ENCODE results near the gene TPGS2.
"Not testable (repeated sequence)": the region's sequence is repeated elsewhere in the genome, so short reads cannot be mapped to it uniquely, and the experiment has no call there.

TPGS2 gene

GRCh38 chr18:36828630-36829361 is at the start of gene TPGS2, which contains the start of gene KIAA1328:
Gene TPGS2, minus strand, starts transcription at chr18:36829002. Its CDS starts 235 bp downstream, at chr18:36828767.
Gene KIAA1328, plus strand, starts transcription at chr18:36829127. Its CDS starts 12 bp downstream, at chr18:36829139.
- peak within 1 kb of the TSS; percentile 86 for H3K9ac ChIP-seq
- no peaks in the 10 kb centered on the region for H3K27me3 ChIP-seq
- H3K4me2 ChIP-seq = peak within 1 kb of the TSS; percentile 88
- H3K36me3 ChIP-seq = peaks cover 15% of the 10 kb centered on the region; the same call in 1 of the 2 replicates
- H4K20me1 ChIP-seq = no peaks in the 10 kb centered on the region
- H3K27ac ChIP-seq = peak within 1 kb of the TSS; percentile 84
- no peak for TF ChIP-seq Cebpa-rat (IDR thresholded peaks at IDR 0.05)
- H3K9me3 ChIP-seq = peaks cover 4% of the 10 kb centered on the region; the same call in 1 of the 2 replicates
- H3K4me3 ChIP-seq = peak within 1 kb of the TSS; percentile 97
- H3K4me1 ChIP-seq = peaks cover 31% of the 10 kb centered on the region

- not testable (repeated sequence) for H3K36me3 ChIP-seq, H3K4me1 ChIP-seq, H3K27ac ChIP-seq, H3K4me3 ChIP-seq, H3K9ac ChIP-seq, H3K4me2 ChIP-seq, H3K27me3 ChIP-seq, H4K20me1 ChIP-seq
- peaks cover 24% of the 10 kb centered on the region for H3K9me3 ChIP-seq
These were observed 45.0 kb upstream of the TPGS2 start for GRCh38 chr18:36873826-36874225.

- Histone ChIP-seq H3K4me1 (no peaks in the 10 kb centered on the region), H4K20me1 (no peaks in the 10 kb centered on the region), H3K27ac (no peak overlapping the region), H3K4me2 (no peak overlapping the region), H3K4me3 (no peak overlapping the region), H3K36me3 (peaks cover 6% of the 10 kb centered on the region; the same call in 1 of the 2 replicates), H3K9me3 (peaks cover 18% of the 10 kb centered on the region), H3K9ac (no peak overlapping the region), H3K27me3 (no peaks in the 10 kb centered on the region)
- no peak for TF ChIP-seq Cebpa-rat (IDR thresholded peaks at IDR 0.05)
These were observed 43.5 kb upstream of the TPGS2 start for GRCh38 chr18:36872329-36872728.

- Histone ChIP-seq H4K20me1 (no peaks in the 10 kb centered on the region), H3K4me1 (no peaks in the 10 kb centered on the region), H3K27me3 (no peaks in the 10 kb centered on the region), H3K9me3 (peaks cover 18% of the 10 kb centered on the region), H3K4me2 (no peak overlapping the region), H3K27ac (no peak overlapping the region), H3K9ac (no peak overlapping the region), H3K4me3 (no peak overlapping the region), H3K36me3 (peaks cover 6% of the 10 kb centered on the region; the same call in 1 of the 2 replicates)
- no peak for TF ChIP-seq Cebpa-rat (IDR thresholded peaks at IDR 0.05)
These were observed 43.0 kb upstream of the TPGS2 start for GRCh38 chr18:36871801-36872200.

GRCh38 chr18:36867056-36867455 is 38.3 kb upstream of the TPGS2 start:
- Histone ChIP-seq H4K20me1 (no peaks in the 10 kb centered on the region), H3K9ac (no peak overlapping the region), H3K36me3 (peaks cover 6% of the 10 kb centered on the region; the same call in 1 of the 2 replicates), H3K4me2 (no peak overlapping the region), H3K27ac (no peak overlapping the region), H3K4me3 (no peak overlapping the region), H3K9me3 (no peaks in the 10 kb centered on the region), H3K4me1 (no peaks in the 10 kb centered on the region), H3K27me3 (no peaks in the 10 kb centered on the region)
- TF ChIP-seq Cebpa-rat (IDR thresholded peaks at IDR 0.05) = no peak

GRCh38 chr18:36862182-36862581 is 33.4 kb upstream of the TPGS2 start:
- TF ChIP-seq Cebpa-rat (IDR thresholded peaks at IDR 0.05) = no peak
- no peaks in the 10 kb centered on the region for H3K9me3 ChIP-seq
- H3K27me3 ChIP-seq = no peaks in the 10 kb centered on the region
- no peak overlapping the region for H3K27ac ChIP-seq
- no peaks in the 10 kb centered on the region for H4K20me1 ChIP-seq
- no peak overlapping the region for H3K4me2 ChIP-seq
- no peaks in the 10 kb centered on the region for H3K4me1 ChIP-seq
- H3K9ac ChIP-seq = no peak overlapping the region
- peaks cover 10% of the 10 kb centered on the region; the same call in 1 of the 2 replicates for H3K36me3 ChIP-seq
- H3K4me3 ChIP-seq = no peak overlapping the region

- Histone ChIP-seq H3K9me3 (peaks cover 9% of the 10 kb centered on the region), H4K20me1 (no peaks in the 10 kb centered on the region), H3K27me3 (no peaks in the 10 kb centered on the region), H3K27ac (no peak overlapping the region), H3K4me2 (no peak overlapping the region), H3K36me3 (peaks cover 19% of the 10 kb centered on the region), H3K4me3 (no peak overlapping the region), H3K4me1 (no peaks in the 10 kb centered on the region), H3K9ac (no peak overlapping the region)
- TF ChIP-seq Cebpa-rat (IDR thresholded peaks at IDR 0.05) = no peak
These were observed 28.0 kb upstream of the TPGS2 start for GRCh38 chr18:36856815-36857214.

- no peaks in the 10 kb centered on the region for H3K4me1 ChIP-seq
- no peaks in the 10 kb centered on the region for H3K27me3 ChIP-seq
- peaks cover 16% of the 10 kb centered on the region for H3K36me3 ChIP-seq
- peaks cover 11% of the 10 kb centered on the region for H3K9me3 ChIP-seq
- H3K27ac ChIP-seq = no peak overlapping the region
- H4K20me1 ChIP-seq = no peaks in the 10 kb centered on the region
- H3K9ac ChIP-seq = no peak overlapping the region
- TF ChIP-seq Cebpa-rat (IDR thresholded peaks at IDR 0.05) = no peak
- no peak overlapping the region for H3K4me2 ChIP-seq
- no peak overlapping the region for H3K4me3 ChIP-seq
These were observed 22.4 kb upstream of the TPGS2 start for GRCh38 chr18:36851202-36851590.

GRCh38 chr18:36850527-36851201 is 21.9 kb upstream of the TPGS2 start:
- Histone ChIP-seq H4K20me1 (no peaks in the 10 kb centered on the region), H3K9me3 (peaks cover 11% of the 10 kb centered on the region), H3K36me3 (peaks cover 16% of the 10 kb centered on the region), H3K4me2 (no peak overlapping the region), H3K4me3 (no peak overlapping the region), H3K27me3 (no peaks in the 10 kb centered on the region), H3K4me1 (no peaks in the 10 kb centered on the region), H3K9ac (no peak overlapping the region), H3K27ac (no peak overlapping the region)
- no peak for TF ChIP-seq Cebpa-rat (IDR thresholded peaks at IDR 0.05)

All from BLaER1 (cell line).